Embryonic facial prominence (tissue), 1 donor: ENCODE measurements around the gene CPT1C.

Experiments used
- DNase-seq: peaks from one replicate; pipeline ENCODE4 v3.0.0-alpha.2; 2016; ENCODE audit errors: extremely low spot score

The CPT1C gene

DNA sequence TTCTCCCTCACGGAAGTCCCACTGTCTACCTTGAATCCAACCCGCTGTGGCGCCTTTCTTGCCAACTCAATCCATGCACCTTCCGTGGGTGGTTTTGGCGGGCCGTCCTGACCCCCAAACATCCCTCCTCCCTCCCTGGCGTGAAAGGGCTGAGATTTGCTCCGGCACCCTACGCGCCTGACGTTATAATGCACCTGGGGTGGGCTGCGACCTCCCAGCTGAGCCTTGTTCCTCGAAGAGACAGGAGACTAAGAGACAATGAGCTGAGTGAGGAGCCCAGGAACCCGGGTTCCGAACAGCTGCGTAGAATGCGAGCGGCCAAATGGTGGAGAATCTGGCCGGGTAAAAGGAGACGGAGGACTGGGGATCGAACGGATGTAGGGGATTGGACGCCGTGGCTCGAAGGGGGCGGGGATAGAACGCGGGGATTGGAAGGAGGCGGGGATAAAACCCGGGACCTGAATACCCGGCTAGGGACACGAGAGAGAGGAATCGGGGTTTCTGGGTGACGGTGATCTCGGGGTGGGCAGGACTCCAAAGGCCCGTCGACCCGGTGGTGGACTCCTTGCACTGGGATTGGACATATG is at the start of gene CPT1C:
TSS of gene CPT1C (plus strand) at position 461 of the 587 bp plus-strand sequence. CDS start 1,137 bp downstream, outside the sequence.
- peak; percentile 64 for DNase-seq

DNA sequence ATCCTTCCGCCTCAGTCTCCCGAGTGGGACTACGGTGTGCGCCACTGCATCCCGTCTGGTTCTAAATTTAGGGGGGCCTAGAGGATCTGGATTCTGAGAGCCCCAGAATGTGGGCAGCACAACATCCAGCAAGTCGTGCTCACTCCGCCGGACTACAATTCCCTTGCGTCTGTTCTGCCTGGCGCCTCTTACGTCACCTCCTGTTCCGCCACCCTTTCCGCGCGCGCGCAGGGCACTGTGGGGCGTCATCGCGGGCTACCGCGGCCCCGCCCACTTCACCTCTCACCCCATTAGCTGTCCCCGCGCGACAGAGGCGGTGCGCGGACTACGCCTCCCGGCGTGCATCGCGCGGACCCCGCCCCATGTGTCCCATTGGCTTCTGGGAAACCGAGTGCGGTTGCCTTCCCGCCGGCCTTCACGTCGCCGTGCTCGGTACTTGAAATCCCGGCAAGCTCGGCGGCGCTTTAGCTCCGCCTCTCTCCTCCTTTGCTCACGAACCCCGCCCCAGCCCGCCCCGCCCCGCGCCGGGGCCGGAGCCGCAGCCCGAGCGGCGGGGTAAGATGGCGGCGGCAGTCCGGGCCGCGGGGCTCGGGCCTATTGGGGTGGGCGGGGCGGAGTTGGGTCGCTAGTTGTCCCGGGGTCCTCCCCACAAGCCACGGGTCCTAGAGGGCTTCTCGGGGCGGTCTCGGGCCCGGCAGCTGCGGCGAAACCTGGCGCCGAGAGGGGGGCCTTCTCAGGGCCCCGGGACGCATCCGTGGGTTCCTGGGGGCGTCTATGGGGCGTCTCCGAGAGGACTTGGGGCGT is 49.0 kb upstream of the CPT1C start, which contains the start of gene SCAF1:
TSS of gene SCAF1 (plus strand) at position 522 of the 804 bp plus-strand sequence. CDS start 2,818 bp downstream, outside the sequence.
- DNase-seq: peak; percentile 98

DNA sequence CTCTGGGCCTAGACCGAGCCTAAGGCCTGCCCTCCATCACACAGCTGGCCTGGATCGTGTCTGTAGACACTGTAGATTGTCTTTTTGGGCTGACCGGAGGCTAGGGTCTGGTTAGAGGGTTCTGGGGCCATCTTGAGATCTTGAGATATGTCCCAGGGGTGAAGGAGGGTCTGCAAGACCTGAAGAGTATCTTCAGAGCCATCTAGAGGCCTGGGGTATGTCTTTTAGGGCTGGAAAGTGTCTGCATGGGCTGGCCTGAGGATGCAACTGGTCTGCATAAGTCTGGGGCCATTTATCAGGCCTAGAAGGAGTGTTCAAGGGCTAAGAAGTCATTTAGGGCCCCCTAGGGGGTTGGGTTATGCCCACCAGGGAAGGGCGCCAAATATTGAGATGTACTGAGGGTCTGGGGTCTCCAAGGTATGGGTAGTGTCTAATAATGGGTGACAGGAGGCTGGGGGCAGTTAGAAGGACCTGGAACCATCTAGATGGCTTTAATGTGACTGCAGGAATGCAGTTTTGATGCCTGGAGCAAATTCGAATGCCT is 48.4 kb upstream of the CPT1C start:
- no peak for DNase-seq

DNA sequence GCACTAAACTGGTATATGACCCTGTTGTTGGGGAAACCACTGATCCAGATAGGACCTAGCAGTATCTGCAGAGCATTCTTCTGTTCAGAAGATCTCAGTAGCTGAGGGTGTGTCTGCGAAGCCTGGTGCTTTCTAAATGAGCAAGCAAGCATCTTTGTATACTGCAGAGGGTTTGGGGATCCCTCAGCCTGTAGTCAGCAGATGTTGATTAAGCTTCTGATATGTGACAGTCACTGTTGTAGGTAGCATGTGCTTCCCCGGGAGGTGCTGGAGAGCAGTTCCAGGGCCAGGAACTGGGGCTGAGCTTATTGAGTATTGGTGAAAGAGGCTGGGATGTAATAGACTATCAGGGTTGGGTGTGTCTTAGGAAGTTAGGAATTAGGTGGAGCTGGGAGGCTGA is 47.5 kb upstream of the CPT1C start:
- no peak for DNase-seq

DNA sequence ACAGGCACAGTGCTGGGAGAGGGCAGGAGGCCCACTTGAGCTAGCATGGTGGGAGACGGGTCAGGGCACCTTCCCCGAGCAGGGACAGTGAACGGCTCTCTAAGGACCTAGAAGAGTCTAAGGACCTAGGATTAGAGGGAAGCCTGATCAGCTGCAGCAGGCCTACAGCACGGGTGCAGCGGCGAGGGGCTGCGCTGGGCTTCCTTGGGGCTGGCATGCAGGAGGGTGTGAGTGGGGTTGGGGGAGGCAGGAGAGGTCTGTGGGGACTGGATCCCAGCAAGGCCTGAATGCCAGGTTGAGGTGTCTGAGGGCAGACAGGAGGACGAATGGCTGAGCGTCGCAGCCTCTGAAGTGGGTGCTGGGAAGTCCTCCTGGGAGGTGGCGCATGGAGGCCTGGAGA is 45.3 kb upstream of the CPT1C start:
- DNase-seq: no peak

DNA sequence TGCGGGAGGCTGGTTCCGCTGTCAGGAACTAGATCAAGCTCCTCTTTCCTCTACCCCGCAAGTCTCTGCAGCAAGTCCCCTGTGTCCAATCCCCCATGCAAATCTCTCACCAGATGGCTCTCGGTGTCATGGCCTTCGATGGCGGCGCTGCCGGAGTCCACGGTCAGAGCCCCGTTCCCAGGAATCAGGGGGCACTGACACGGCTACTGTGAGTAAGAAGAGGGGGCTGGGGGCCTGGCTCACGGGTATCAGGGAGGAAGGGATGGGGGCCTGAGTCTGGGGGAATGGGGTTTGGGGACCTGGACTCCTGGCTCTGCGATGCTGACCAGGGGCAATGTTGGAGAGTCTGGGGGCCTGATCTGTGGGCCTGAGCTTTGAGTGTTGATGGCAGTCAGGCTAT is 44.9 kb upstream of the CPT1C start:
- DNase-seq: no peak

DNA sequence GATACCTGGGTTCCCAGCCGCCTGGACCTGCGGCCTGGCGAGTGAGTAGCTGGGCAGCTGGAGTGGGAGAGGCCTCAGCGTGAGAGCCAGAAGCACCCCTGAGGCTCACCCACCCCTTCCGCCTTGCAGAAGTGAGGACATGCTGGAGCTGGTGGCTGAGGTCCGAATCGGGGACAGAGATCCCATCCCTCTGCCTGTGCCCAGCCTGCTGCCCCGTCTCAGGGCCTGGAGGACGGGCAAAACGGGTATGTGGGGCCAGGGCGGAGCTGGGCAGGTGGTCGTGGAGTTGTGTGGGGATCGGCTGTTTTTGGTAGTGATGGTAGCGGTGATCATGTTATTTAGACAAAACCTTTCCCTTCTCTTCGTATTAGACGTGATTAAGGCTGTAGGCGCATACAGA is 44.3 kb upstream of the CPT1C start:
- no peak for DNase-seq

DNA sequence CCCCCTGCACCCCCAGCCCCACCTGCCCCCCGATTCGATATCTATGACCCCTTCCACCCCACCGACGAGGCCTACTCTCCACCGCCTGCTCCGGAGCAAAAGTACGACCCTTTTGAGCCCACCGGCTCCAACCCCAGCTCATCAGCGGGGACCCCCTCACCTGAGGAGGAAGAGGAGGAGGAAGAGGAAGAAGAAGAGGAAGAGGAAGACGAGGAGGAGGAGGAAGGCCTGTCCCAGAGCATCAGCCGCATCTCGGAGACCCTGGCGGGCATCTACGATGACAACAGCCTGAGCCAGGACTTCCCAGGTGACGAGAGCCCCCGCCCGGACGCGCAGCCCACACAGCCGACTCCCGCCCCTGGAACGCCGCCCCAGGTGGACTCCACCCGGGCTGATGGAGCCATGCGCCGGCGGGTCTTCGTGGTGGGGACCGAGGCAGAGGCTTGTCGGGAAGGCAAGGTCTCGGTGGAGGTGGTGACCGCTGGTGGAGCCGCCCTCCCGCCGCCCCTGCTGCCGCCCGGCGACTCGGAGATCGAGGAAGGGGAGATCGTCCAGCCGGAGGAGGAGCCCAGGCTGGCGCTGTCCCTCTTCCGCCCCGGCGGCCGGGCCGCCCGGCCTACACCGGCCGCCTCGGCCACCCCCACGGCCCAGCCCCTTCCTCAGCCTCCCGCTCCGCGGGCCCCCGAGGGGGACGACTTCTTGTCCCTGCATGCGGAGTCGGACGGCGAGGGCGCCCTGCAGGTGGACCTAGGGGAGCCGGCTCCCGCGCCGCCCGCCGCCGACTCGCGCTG is 39.7 kb upstream of the CPT1C start:
- DNase-seq: no peak

DNA sequence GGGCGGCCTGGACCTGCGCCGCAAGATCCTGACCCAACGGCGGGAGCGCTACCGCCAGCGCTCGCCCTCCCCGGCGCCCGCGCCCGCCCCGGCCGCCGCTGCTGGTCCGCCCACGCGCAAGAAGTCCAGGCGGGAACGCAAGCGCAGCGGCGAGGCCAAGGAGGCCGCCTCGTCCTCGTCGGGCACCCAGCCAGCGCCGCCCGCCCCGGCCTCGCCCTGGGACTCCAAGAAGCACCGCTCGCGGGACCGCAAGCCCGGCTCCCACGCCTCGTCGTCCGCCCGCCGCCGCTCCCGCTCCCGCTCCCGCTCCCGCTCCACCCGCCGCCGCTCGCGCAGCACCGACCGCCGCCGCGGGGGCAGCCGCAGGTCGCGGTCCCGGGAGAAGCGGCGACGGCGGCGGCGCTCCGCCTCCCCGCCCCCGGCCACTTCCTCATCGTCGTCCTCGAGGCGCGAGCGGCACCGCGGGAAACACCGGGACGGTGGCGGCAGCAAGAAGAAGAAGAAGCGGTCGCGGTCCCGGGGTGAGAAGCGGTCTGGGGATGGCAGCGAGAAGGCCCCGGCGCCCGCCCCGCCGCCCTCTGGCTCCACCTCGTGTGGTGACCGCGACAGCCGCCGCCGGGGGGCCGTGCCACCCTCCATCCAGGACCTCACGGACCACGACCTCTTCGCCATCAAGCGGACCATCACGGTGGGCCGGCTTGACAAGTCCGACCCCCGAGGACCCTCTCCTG is 38.9 kb upstream of the CPT1C start:
- DNase-seq: no peak

DNA sequence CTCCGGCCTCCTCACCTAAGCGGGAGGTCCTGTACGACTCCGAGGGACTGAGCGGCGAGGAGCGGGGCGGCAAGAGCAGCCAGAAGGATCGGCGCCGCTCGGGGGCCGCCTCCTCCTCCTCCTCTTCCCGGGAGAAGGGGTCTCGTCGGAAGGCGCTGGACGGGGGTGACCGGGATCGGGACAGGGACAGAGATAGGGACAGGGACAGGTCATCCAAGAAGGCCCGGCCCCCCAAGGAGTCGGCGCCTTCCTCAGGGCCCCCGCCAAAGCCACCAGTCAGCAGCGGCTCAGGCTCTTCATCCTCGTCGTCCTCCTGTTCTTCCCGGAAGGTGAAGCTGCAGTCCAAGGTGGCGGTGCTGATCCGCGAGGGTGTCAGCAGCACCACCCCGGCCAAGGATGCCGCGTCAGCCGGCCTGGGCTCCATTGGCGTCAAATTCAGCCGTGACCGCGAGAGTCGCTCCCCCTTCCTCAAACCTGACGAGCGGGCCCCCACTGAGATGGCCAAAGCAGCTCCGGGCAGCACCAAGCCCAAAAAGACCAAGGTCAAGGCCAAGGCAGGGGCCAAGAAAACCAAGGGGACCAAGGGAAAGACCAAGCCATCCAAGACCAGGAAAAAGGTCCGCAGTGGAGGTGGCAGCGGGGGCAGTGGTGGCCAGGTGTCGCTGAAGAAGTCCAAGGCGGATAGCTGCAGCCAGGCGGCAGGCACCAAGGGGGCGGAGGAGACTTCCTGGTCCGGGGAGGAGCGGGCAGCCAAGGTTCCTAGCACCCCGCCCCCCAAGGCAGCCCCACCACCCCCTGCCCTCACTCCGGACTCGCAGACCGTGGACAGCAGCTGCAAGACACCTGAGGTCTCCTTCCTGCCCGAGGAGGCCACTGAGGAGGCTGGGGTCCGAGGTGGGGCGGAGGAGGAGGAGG is 38.1 kb upstream of the CPT1C start:
- no peak for DNase-seq

DNA sequence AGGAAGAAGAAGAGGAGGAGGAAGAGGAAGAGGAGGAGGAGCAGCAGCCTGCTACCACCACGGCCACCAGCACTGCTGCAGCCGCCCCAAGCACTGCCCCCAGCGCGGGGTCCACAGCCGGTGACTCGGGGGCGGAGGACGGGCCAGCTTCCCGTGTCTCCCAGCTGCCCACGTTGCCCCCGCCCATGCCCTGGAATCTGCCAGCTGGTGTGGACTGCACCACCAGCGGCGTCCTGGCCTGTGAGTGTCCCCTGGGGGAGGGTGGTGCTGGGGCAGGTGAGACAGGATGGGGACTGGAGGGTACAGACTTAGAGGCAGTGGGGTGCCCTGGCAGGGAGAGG is 37.5 kb upstream of the CPT1C start:
- DNase-seq: no peak

DNA sequence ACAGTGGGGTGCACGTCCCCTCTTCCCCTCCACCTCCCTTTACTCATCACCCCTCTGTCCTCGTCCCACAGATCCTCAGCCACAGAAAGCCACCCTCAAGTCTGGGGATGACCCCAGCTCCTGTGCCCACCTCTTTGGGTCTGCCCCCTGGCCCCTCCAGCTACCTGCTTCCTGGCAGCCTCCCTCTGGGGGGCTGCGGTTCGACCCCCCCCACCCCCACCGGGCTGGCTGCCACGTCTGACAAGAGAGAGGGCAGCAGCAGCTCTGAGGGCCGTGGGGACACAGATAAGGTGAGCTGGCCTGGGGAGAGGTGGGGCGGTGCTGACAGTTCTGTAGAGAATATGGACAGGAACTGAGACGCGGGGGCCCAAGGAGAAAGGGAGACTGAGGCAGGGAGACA is 36.3 kb upstream of the CPT1C start:
- DNase-seq: no peak

DNA sequence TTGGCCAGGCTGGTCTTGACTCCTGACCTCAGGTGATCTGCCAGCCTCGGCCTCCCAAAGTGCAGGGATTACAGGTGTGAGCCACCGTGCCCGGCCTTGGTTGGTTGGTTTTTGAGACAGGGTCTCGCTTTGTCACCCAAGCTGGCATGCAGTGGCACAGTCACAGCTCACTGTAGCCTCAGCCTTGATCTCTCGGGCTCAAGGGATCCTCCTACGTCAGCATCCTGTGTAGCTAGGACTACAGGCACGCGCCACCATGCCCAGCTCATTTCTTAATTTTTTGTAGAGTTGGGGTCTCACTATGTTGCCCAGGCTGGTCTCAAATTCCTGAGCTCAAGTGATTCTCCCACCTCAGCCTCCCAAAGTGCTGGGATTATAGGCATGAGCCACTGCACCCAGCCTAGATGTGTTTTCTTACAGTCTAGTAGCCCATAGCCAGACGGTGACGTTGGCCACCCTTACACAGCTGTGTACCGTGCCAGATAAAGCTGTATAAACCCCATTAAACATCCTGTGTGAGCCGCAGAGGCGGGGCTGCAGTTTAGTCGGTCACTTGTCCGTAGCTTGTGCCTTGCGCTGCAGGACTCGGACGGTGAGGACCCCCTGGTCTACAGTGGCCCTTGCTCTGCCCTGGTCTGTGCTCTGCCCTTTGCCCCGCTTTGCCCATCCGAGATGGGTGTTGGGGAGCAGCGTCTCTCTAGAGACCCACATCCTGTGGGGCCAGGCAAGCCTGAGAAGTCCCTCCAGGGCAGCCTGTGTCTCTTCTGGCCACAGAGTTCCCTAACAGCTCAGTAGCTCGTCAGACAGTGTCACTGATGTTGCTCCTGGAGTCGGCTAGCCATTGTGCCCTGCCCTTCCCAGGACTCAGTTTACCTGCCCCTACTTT is 35.1 kb upstream of the CPT1C start:
- no peak for DNase-seq

DNA sequence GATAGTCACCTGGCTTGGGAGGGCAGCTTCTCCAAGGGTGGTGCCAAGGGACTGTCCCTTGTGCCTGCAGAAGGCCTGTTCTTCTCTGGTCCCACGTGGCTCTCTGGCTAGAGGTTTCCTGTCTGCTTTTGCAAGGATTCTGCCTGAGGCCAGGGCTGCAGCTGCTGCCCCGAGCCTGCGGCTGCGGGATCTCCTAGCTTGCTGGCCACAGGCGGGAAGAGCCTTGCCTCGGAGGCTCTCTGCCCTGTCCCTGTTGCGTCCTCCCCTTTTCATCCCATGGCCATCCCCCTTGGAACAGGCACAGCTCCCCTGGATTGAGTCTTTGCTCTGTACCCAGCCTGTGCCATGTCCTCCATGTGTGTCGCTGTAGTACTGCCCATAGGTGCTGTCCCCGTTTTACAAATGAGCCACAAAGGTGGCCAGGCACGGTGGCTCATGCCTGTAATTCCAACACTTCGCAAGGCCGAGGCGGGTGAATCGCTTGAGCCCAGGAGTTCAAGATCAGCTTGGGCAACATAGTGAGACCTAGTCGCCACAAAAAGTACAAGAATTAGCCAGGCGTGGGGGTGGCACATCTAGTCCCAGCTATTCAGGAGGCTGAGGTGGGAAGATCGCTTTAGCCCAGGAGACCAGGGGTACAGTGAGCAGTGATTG is 34.3 kb upstream of the CPT1C start:
- DNase-seq: no peak

DNA sequence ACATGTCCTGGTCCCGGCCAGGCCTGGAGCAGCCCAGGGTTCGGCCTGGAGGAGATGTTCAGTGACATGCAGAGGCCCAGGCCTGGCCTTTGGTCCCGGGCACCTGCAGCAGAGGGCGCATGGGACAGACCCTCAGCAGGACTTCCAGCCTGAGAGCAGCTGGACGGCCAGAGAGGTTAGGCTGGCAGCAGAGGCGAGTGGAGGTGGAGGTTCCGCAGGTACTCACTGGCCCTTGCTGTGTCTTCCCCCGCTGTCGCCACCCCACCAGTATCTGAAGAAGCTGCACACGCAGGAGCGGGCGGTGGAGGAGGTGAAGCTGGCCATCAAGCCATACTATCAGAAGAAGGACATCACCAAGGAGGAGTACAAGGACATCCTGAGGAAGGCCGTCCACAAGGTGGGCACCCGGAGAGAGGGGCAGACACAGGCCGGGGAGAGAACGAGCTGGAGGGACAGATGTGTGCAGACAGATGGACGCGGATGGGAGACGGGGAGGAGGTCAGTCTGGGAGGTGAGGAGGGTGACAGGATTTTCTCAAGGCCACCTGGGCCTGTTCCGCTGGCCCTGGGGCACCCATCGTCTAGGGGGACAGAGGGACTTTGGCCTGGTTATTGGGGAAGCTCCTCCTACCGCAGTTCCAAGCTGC is 33.3 kb upstream of the CPT1C start:
- DNase-seq: no peak

DNA sequence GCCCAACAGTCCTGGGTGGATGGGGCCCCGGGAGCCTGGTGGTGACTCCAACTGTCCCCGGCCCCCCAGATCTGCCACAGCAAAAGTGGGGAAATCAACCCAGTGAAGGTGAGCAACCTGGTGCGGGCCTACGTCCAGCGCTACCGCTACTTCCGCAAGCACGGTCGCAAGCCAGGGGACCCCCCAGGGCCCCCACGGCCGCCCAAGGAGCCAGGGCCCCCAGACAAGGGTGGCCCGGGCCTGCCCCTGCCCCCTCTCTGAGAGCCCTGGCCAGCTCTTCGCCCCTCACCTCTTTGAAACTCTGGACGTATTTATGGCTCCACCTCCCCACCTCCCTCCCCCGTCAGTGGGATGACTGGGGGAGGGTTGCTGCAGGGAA is 32.8 kb upstream of the CPT1C start:
- DNase-seq: no peak

DNA sequence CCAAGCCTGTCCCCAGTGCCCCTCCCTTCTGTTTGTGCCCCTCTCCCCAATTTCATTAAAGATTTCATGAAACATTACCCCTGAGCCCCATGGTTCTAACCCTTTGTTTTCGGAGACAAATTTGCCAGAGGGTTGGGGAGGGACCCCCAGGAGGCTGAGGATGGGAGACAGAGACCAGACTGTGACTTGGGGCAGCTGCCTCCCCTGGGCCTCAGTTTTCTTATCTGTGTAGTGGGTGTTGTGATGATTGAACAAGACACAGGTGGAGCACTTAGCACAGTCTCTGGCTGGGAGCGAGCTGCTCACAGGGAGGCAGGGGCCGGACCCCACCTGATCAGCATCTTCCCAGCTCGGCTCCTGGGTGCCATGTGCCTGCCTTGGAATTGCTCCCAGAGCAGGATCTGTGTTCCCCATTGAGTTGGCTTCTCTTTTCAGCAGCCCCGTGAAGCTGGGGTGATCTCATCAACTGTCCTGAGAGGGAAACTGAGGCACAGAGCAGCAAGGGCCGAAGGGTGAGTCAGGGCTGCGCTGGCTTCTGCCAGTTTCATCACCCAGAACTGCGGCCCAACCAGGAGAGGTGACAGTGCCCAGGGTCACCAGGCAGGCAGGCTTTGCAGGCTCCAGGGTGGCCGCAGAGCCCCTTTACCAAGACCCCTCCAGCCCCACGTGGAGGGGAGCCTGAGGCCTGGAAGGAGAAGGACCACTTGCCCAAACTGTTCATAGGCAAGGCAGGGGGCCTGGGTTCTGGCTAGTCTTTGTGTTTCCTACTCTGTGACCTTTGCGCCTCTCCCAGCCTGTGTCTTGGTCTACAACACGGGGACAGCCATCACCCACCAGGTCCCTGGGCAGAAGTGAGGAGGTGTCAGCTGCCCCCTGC is 32.1 kb upstream of the CPT1C start:
- DNase-seq: no peak
